Measurements from ENCODE around the gene CLASP1. TPM values are rescaled to one million over a fixed set of nuclear protein-coding genes. Genes with fewer than 3 reads are reported as not detected.

CLASP1 gene
- total and polyA plus RNA-seq, 2 experiments from 2014 or later, result 16.6 to 56.3 TPM

GRCh38 chr2:121297217-121297830, 351.9 kb downstream of the CLASP1 start:
- Mint-ChIP-seq H3K4me1 (no peaks in the 10 kb centered on the region), H3K36me3 (ENCODE audit: low read depth) (no peaks in the 10 kb centered on the region), H3K4me3 (no peak overlapping the region), H3K27ac (no peak overlapping the region), H3K27me3 (ENCODE audit: insufficient read depth, low read depth, poor library complexity) (peaks cover 3% of the 10 kb centered on the region), H3K9me3 (no peaks in the 10 kb centered on the region; the same call in 2 of the 3 replicates)
- peak; percentile 96 for ATAC-seq
- H3K4me1 ChIP-seq (ENCODE audit: insufficient read depth), result no peaks in the 10 kb centered on the region
- DNase-seq (ENCODE audit: low spot score), result peak; percentile 78
- no peaks in the 10 kb centered on the region for H3F3A ChIP-seq (replicated peaks; ENCODE audit: low read depth)
- no peak overlapping the region for H3K27ac ChIP-seq (ENCODE audit: low read depth)
- TF ChIP-seq CREB1 (CRISPR knock-in tag; IDR thresholded peaks at IDR 0.05; ENCODE audit: low read depth) (no peak), CTCF (conservative IDR thresholded peaks at IDR 0.05; ENCODE audit: low read depth in 2 of 2) (peak; percentile 69 to 72)
- no peaks in the 10 kb centered on the region for H4K20me1 ChIP-seq (replicated peaks; ENCODE audit: insufficient read depth)
- no peak overlapping the region for H3K4me2 ChIP-seq
- H3K36me3 ChIP-seq (ENCODE audit: insufficient read depth), result no peaks in the 10 kb centered on the region
- no peak overlapping the region; the same call in 1 of the 2 replicates for H2AFZ ChIP-seq
- H3K9me2 ChIP-seq (ENCODE audit: insufficient read depth), result 0 out of 2 replicates have a peak, but pooled peaks cover 7% of the 10 kb centered on the region
- no peaks in the 10 kb centered on the region for H3K27me3 ChIP-seq (ENCODE audit: insufficient read depth)
- no peaks in the 10 kb centered on the region for H3K79me2 ChIP-seq (replicated peaks; ENCODE audit: insufficient read depth)
- no peak overlapping the region for H3K4me3 ChIP-seq

- DNase-seq (ENCODE audit: low spot score) (no peak), ATAC-seq (no peak)
- Histone ChIP-seq H3K27me3 (ENCODE audit: insufficient read depth) (no peaks in the 10 kb centered on the region), H3K79me2 (replicated peaks; ENCODE audit: insufficient read depth) (no peaks in the 10 kb centered on the region), H3K36me3 (ENCODE audit: insufficient read depth) (no peaks in the 10 kb centered on the region), H2AFZ (no peak overlapping the region), H4K20me1 (replicated peaks; ENCODE audit: insufficient read depth) (no peaks in the 10 kb centered on the region), H3K4me2 (no peak overlapping the region), H3K4me3 (no peak overlapping the region), H3K4me1 (ENCODE audit: insufficient read depth) (no peaks in the 10 kb centered on the region), H3K9me2 (ENCODE audit: insufficient read depth) (0 out of 2 replicates have a peak, but pooled peaks cover 7% of the 10 kb centered on the region), H3F3A (replicated peaks; ENCODE audit: low read depth) (no peaks in the 10 kb centered on the region), H3K27ac (ENCODE audit: low read depth) (no peak overlapping the region)
- Mint-ChIP-seq H3K4me1 (no peaks in the 10 kb centered on the region), H3K27me3 (ENCODE audit: insufficient read depth, low read depth, poor library complexity) (peaks cover 3% of the 10 kb centered on the region), H3K4me3 (no peak overlapping the region), H3K36me3 (ENCODE audit: low read depth) (no peaks in the 10 kb centered on the region), H3K27ac (no peak overlapping the region), H3K9me3 (no peaks in the 10 kb centered on the region; the same call in 2 of the 3 replicates)
- TF ChIP-seq CREB1 (CRISPR knock-in tag; IDR thresholded peaks at IDR 0.05; ENCODE audit: low read depth) (no peak), ZNF462 (CRISPR knock-in tag; IDR thresholded peaks at IDR 0.05) (no peak)
Measured at GRCh38 chr2:121295911-121296650, 353.2 kb downstream of the CLASP1 start.
